ENCODE data around the gene SELENOV. TPM values are rescaled to one million over a fixed set of nuclear protein-coding genes. Genes with fewer than 3 reads are reported as not detected.

The SELENOV gene
- total and polyA plus RNA-seq, 9 of the 15 experiments (the other 6 are each of a cell fraction or from before 2014, with no cell fraction given) = 0.04 to 0.09 (median 0.06) TPM; not detected in 4

DNA sequence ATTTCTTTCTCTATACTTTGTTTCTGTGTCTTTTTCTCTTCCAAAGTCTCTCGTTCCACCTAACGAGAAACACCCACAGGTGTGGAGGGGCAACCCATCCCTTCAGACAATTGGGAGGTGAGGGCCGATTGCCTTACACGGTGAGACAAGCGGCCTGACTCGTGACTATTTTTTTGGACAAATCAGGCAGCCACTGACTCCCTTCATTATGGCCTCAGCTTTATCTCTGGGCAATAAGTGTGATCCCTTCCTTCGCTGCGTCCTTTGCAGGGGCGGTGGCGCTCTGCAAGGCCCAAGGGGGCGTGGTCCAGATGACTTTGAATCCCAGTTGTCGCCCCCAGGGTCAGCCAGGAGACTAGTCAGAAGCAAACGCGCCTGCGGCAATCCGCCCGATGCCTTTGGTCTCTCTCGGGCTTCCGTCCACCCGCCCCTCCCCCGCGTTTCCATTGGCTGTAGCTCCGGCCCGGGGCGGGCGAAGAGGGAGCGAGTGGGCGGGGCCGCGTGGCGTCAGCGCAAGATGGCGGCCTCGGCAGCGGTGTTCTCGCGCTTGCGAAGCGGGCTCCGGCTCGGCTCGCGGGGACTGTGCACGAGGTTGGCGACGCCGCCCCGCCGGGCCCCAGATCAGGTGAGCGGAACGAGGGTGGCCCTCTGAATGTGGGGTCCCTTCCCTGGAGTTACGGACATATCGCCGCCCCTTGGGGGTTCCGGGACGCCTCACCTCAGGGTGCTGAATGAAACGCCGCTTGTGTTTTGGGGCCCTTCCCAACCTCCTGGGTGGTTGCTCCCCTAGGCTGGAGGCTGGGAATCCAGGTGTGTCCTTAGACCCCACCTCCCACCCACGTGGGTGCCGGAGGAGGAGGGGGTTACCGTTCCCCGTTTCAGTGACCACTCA, 34.4 kb upstream of the SELENOV start, which contains the start of gene TIMM50 (continued):
- peak; percentile 59; the same call in 1 of the 2 replicates for TF ChIP-seq SNIP1 (IDR thresholded peaks at IDR 0.05; ENCODE audit: low read depth)
- TF ChIP-seq TAF7 (tag; IDR thresholded peaks at IDR 0.05) = peak; percentile 68; the same call in 1 of the 2 replicates
- peak; percentile 93 for TF ChIP-seq ATF7 (IDR thresholded peaks at IDR 0.05)
- no peak for TF ChIP-seq ZNF561 (CRISPR knock-in tag; conservative IDR thresholded peaks at IDR 0.05)
- TF ChIP-seq, protein P1, sequence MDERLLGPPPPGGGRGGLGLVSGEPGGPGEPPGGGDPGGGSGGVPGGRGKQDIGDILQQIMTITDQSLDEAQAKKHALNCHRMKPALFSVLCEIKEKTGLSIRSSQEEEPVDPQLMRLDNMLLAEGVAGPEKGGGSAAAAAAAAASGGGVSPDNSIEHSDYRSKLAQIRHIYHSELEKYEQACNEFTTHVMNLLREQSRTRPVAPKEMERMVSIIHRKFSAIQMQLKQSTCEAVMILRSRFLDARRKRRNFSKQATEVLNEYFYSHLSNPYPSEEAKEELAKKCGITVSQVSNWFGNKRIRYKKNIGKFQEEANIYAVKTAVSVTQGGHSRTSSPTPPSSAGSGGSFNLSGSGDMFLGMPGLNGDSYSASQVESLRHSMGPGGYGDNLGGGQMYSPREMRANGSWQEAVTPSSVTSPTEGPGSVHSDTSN (CRISPR knock-in tag; IDR thresholded peaks at IDR 0.05; ENCODE audit: low read depth) = no peak
- TF ChIP-seq, protein P1 (tag; conservative IDR thresholded peaks at IDR 0.05; ENCODE audit: low read depth) = no peak
- TF ChIP-seq ZNF408 (CRISPR knock-in tag; IDR thresholded peaks at IDR 0.05; ENCODE audit: low read depth) = no peak
- 0 out of 2 replicates have a peak, but pooled peaks have one; percentile 24 for TF ChIP-seq CBFA2T3 (IDR thresholded peaks at IDR 0.05)
- no peak for TF ChIP-seq ARID3B (CRISPR knock-in tag; IDR thresholded peaks at IDR 0.05; ENCODE audit: borderline replicate concordance)
- TF ChIP-seq TCFL5 (CRISPR knock-in tag; conservative IDR thresholded peaks at IDR 0.05) = no peak
- TF ChIP-seq PML (IDR thresholded peaks at IDR 0.05; ENCODE audit: low read length) = peak; percentile 23; the same call in 1 of the 2 replicates
- peak; percentile 59; the same call in 1 of the 2 replicates for TF ChIP-seq SOX6 (IDR thresholded peaks at IDR 0.05)
- TF ChIP-seq RB1 (IDR thresholded peaks at IDR 0.05; ENCODE audit: low read depth) = peak; percentile 86
- peak; percentile 64; the same call in 1 of the 2 replicates for TF ChIP-seq MXI1 (IDR thresholded peaks at IDR 0.05; ENCODE audit: low read depth, low read length)
- peak; percentile 77 to 81 for TF ChIP-seq NRF1 (conservative IDR thresholded peaks at IDR 0.05 in 1 of 2, IDR thresholded peaks at IDR 0.05 in 1 of 2)
- TF ChIP-seq YY1 (IDR thresholded peaks at IDR 0.05; ENCODE audit: borderline replicate concordance in 1 of 3, control insufficient read depth in 1 of 3, extremely low read depth in 1 of 3, insufficient read depth in 3 of 3, insufficient read length in 1 of 3, insufficient replicate concordance in 2 of 3, low read depth in 1 of 3, low read length in 2 of 3) = peak; percentile 90 to 98 (median 98)
- 0 out of 4 replicates have a peak, but pooled peaks of 1 of the 2 experiments have one; percentile 57 for TF ChIP-seq ARNT (IDR thresholded peaks at IDR 0.05)
- TF ChIP-seq, protein P2, sequence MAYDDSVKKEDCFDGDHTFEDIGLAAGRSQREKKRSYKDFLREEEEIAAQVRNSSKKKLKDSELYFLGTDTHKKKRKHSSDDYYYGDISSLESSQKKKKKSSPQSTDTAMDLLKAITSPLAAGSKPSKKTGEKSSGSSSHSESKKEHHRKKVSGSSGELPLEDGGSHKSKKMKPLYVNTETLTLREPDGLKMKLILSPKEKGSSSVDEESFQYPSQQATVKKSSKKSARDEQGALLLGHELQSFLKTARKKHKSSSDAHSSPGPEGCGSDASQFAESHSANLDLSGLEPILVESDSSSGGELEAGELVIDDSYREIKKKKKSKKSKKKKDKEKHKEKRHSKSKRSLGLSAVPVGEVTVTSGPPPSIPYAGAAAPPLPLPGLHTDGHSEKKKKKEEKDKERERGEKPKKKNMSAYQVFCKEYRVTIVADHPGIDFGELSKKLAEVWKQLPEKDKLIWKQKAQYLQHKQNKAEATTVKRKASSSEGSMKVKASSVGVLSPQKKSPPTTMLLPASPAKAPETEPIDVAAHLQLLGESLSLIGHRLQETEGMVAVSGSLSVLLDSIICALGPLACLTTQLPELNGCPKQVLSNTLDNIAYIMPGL (CRISPR knock-in tag; IDR thresholded peaks at IDR 0.05) = 0 out of 2 replicates have a peak, but pooled peaks have one; percentile 15
- no peak for TF ChIP-seq ZNF696 (CRISPR knock-in tag; conservative IDR thresholded peaks at IDR 0.05)
- peak; percentile 98 for TF ChIP-seq C11orf30 (IDR thresholded peaks at IDR 0.05; ENCODE audit: low read depth)

Data from K562 (cell line).